ENCODE data around the gene NOTCH1.
"Not testable (repeated sequence)": the region's sequence is repeated elsewhere in the genome, so short reads cannot be mapped to it uniquely, and the experiment has no call there.

Gene NOTCH1

DNA sequence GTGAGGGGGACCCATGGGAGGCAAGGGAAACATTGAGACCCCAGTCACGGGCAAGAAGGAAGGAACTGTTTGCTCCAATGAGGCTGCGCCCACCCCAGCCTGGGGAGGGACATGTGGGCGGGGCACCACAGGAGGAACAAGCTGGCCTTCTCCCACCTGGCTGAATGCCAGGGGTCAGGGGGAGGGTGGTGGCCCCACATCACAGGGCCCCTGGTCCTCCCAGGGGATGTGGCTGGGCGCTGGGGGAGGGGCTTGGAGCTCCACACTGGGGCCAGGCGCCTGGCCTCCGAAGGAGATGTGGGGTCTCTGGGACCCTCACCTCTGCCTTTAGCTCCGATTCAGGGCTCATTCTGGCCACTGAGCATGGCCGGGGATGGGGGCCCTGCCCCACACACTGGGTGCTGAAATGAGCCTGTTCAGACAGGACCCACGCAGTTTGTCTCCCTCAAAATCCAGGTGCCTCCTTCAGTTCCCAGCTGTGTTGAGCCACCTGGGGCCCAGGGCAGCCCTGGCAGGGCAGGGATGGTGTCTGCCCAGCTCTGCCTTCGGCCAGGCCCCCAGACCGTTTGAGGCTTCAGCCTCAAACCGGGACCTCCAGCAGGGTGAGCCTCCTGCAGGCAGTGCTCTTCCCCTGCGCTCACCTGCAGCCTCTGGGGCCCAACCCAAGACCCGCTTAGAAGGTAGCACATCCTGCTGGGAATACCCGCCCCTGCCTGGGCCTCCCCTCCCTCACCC, 33.2 kb upstream of the NOTCH1 start:
- FAIRE-seq, result no peak

DNA sequence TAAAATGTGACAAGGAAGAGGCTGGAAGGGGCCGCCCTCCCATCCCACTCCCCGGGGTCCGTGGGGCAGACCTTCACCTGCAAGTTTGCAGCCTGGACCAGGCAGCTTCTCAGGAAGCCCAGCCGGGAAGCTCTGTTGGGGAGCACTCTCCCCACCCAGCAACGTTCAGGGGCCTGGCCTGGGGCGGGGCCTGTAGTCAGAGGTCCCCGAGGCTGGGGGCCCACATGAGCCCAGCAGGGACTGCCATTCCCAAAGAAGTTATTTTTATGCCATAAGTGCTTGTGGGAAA, 32.7 kb upstream of the NOTCH1 start:
- FAIRE-seq, result no peak

DNA sequence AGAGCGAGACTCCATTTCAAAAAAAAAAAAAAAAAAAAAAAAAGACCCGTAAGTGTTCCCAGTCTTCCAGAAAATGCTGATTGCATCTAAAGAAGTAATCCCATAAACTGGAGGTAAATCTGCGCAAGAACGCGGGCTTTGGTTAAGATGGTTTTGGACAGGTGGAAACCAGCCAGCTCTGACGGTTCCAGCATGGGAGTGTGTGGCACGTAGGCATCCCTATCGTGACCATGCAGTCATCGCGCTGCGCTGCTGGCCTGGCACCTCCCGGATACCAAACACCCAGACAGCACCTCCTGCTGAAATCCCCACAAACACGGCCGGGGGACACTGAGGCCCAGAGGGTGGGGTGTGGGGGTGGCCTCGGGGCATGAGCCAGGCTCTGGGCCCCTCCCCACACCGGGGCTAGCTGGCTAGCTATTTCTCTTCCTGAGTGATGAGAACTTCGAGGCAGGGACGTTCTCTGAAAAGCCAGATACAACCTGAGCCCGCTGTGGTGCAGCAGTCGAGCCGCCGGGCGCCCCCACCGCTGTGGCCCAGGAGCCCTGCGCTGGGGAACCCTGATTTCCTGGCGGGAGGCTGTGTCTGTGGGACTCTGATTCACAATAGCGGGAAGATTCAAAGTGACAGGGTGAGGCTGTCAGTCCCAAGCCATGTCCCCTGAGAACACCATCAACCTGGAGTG, 32.2 kb upstream of the NOTCH1 start:
- FAIRE-seq, result no peak

DNA sequence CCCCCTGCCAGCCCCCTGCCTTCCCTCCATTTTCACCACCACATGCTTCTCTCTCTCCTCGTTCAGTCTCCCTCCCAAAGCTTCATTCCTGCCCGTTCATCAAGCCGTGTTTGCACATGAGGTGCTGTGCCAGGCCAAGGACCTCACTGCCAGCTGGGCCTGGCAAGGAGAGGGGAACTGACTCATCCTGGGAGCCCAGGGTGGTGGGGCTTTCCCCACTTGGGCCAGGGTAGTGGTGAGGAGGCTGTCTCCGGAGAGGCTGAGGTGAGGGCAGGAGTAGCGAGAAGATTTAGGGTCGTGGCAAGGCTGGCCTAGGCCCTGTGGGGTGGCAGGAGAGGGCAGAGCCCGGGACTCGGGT, 30.4 kb upstream of the NOTCH1 start:
- FAIRE-seq, result no peak

DNA sequence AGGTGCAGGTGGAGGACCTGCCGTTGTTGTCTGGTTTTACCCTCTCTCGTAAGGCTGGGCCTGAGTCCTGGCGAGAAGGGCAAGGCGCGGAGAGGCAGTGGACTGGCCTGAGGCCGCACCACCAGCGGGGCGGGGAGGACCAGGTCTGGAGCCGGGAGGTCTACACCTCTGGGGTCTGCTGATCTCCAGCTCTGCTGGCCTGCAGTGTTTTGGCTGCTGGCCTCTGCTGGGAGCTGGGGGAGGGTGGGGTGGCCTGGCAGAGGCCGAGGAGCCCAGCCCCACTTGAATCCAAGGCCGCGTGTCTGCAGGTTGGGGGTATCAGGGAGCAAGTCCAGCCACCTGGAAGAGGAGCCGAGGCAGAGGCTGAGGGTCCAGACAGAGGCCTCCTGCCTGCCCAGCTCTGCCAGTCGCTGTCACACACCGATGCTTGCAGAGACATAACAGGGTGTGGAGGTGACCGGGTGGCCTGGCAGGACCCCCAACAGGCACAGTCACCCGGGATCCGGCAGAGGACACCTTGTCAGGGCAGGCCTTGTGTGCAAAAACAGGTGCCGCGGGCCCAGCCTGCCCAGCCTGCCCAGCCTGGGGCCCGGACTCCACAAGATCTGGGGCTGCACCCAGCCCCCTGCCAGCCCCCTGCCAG, 29.9 kb upstream of the NOTCH1 start:
- FAIRE-seq, result no peak

DNA sequence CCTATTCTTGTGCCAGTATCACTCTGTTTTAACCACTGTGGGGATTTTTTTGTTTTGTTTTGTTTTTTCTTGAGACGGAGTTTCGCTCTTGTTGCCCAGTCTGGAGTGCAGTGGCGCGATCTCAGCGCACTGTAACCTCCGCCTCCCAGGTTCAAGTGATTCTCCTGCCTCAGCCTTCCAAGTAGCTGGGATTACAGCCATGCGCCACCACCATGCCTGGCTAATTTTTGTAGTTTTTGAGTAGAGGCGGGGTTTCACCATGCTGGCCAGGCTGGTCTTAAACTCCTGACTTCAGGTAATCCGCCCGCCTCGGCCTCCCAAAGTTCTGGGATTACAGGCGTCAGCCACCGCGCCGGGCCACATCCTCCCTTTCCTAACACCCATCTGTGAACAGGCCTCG, 28.8 kb upstream of the NOTCH1 start:
- not testable (repeated sequence) for FAIRE-seq

DNA sequence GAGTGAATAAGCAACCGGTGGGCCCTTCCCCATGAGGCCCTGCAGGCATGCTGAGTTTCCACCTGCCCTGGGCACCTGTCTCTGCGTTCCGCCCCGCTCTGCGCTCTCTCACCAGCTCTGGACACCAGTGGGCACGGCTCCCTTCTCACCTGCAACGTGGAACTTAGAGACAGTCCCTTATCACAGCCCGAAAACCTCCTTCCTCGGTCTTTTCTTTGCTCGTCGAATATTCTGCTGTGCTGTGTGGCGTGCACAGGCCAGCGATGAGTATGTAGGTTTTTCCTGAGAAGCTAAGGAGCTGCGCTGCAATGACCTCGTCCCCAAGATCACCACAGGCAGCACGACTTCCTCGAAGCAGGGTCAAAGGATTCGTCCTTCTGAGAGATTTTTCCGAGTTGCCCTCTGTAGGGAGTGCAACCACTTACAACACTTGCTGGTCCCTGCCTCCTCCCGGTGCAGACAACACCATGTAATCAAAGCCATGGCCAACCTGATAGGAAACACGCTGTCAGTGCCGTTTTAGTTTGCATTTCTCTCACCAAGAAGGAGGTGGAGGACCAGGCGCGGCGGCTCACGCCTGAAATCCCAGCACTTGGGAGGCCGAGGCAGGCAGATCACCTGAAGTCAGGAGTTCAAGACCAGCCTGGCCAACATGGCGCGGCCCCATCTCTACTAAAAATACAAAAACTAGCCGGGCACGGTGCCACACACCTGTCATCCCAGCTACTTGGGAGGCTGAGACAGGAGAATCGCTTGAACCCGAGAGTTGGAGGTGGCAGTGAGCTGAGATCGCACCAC, 27.2 kb upstream of the NOTCH1 start:
- no peak for FAIRE-seq

DNA sequence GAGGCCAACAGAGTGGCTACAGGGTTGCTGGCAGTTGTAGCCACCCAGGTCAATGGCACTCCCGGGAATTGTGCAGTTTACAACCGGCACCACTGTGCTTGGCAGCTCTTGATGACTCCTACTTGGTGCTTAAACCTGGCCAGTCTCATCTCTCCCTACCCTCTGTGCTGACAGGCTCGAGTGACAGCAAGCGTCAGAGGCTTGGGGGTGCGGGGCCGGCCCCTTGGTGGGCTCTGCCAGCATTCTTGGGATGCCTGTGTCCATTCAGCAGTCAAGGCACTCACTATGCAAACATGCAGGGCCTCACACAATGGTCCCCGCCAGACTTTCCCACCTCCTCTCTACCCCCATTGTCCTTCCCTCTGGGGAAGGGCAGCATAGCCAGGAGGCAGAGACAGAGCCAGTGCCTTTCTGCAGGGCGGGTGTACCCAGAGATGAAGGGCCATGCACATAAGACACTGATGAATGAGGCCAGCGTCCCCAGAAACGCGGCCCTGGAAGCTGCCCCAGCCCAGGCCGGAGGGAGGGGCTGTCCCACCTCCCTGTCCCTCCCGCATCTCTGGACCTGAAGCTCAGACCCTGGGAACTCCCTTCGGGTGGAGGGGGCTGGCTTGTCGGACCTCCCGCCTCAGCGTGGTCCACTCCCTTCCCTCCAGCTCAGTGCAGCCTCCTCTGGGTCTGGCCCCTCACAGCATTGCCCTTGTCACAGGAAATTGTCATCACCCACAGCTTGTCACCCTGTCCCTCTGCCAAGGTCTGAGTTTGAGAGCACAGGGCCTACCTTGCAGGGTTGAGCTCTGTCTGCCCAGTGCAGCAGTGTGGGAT, 26.4 kb upstream of the NOTCH1 start:
- no peak for FAIRE-seq

DNA sequence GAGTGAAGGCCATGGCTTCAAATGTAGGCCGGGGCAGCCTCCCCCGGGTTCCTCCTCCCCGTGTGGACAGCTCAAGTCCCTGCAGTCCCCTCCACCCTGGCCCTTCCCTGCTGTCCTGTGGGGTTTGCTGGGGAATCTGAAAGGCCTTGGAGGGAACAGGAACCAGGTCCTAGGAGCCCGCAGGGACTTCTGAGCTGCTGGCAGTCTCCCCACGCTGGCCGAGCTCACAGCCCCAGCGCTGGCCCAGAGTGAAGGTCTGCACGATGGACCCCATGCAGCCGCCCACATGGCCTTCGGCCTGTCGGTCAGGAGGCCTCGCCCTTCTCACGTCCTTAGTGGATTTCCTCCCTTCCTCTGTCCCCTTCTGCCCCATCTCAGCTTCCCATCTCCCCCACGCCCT, 25.7 kb upstream of the NOTCH1 start:
- no peak for FAIRE-seq

DNA sequence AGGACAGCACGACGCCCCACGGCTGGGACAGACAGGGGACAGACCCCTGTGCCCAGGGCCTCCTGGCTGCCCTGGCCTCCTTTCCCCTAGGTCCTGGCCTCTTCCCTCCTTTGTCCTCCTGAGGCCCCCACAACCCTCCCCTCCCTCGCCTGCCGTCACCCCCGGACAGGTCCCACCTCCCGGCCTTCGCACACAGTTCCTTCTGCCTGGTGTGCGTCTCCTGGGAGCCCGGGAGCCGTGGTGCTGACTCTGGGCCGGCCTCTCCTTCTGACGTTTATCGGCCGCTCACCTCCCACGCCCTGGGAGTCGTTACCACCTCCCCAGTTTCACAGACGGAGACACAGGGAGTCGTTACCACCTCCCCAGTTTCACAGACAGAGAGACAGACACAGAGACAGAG, 25.1 kb upstream of the NOTCH1 start:
- no peak for FAIRE-seq

DNA sequence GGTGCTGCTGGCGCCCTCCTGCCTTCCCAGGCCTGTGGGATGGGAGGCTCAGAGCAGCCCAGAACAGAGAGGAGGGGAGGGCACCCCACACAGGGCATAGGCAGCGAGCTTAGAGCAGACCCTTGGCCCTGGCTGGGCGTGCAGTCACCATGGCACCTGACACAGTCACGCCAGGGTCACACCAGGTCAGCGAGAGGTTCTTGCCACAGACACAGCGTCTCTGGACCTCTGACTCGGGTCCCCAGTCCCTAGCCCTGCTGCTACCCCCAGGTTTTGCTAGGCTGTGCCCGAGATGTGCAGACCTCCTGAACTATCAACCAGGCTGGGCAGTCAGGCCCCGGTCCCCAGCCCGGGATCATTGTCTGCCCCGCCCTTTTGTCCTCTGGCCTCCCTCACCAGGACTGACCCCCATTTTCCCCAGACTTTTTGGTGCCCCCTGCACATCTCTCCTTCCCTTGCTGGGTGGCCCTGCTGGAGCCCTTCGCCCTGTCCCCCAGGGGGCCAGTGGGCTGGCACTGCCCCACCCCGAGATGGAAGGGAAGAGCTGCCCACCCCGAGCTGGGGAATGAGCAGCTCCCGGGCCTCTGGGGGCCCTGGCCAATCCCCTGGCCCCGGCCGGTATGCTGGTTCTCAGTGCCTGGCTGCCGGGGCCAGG, 24.5 kb upstream of the NOTCH1 start:
- no peak for FAIRE-seq

DNA sequence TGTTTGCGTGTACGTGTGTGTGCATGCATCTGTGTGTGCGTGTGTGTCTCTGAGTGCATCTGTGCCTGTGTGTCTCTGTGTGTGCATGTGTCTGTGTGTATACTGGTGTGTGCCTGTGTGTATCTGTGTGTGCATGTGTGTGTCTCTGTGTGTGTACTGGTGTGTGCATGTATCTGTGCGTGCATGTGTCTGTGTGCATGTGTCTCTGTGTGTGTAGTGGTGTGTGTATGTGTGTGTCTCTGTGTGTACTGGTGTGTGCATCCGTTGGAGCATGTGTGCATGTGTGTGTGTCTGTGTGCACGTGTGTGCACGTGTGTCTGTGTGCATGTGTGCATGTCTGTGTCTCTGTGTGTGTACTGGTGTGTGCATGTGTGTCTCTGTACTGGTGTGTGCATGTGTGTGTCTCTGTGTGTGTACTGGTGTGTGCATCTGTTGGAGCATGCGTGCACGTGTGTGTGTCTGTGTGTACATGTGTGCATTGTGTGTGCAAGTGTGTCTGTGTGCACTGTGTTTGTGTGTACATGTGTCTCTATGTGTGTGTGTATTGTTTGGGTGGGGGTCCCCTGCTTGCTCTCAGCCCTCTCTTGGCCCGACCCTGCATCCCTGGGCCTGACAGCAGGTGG, 23.8 kb upstream of the NOTCH1 start:
- no peak for FAIRE-seq

DNA sequence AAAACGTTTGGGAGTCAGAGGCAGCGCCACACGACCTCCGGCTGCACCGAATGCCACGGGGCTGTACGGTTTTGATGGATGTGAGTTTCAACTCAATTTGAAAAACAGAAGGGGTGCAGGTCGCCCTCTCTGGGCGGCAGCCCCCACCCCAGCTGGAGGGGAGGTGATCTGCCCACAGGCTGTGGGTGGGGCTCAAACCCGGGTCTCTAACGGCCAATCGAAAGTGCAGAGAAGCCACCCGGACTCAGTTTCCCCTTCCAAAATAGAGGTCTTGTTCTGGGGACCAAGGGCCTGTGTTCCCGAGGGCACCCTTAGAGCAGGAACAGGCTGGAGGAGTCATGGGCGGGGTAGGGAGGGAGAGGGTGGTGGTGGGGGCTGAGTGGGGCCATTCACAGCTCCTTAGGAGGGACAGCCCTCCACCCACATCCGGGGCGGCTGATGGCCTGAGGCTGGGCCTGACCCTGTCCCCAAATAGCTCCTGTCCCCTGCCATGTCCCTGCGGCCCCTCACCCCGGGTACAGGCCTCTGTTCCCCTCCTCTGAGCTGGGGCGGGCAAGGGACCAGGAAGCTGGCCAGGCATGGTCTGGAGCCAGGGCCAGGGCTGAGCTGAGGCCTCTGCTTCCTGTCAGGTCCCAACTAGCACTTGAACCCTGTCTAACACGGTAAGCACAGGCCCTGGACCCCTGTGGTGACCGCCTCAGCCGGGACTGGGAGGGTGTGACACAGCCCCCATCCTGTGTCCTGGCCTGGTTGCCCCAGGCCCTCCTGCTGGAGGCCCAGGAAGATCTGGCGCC, 22.6 kb upstream of the NOTCH1 start:
- no peak for FAIRE-seq

DNA sequence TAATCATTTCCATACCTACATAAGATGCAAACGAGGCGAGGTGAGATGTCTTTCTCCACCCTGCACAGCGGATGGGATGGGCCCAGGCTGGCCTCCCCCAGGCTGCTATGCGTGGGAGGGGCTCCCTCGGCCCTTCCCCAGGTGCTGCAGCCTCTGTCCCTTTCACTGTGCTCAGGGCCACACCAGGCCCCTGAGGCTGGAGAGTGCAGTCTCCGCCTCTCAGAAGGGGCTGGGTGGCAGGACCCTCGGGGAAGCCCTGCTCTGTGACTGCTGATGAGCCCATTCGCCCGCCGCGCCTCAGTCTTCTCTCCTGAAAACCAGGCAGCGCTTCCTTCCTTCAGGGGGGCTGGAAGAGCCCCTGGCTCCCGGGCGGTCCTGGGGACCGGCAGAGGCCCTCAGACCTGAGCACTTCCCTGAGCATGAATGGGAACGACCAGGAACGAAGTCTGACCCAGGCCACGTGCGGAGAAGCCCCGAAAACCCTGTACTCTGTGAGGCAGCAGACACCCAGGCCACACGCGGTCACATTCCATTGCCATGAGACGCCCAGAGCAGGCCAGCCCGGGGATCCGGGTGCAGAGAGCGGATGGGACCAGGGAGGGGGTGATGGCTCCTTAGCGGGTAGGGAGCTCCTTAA, 21.9 kb upstream of the NOTCH1 start:
- FAIRE-seq, result no peak

DNA sequence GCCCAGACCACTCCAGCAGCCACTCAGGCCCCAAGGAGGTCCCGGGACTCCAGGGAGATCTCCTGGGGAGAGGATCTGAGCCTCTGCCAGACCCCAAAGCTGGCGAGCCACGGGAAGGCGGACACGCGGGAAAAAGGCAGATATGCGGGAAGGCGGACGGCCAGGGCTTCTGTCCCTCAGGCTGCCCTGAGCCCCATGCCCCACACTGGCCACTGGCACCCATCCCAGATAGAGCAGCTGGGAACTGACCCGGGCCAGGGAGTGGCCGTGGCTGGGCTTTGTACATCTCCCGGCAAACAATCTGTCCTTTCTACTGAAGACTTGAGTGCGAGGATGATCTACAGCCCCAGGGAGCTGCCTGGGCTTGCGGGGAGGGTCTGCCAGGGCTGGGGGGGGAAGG, 21.1 kb upstream of the NOTCH1 start:
- no peak for FAIRE-seq

DNA sequence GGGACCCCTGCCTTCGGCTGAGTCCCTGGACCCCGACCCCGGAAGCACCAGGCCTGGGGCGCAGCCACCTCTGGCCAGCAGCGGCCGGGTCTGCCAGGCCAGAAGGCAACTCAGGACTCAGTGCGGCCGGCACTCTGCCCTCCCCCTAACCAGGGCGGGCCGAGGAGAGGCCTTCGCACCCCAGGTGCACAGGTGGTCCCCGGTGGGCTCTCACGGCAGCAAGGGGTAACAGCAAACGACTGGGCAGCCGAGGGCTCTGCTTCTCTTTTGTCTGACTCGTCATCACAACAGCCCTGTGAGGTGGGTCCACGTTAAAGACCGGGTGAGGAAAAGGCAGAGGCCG, 20.7 kb upstream of the NOTCH1 start:
- no peak for FAIRE-seq

DNA sequence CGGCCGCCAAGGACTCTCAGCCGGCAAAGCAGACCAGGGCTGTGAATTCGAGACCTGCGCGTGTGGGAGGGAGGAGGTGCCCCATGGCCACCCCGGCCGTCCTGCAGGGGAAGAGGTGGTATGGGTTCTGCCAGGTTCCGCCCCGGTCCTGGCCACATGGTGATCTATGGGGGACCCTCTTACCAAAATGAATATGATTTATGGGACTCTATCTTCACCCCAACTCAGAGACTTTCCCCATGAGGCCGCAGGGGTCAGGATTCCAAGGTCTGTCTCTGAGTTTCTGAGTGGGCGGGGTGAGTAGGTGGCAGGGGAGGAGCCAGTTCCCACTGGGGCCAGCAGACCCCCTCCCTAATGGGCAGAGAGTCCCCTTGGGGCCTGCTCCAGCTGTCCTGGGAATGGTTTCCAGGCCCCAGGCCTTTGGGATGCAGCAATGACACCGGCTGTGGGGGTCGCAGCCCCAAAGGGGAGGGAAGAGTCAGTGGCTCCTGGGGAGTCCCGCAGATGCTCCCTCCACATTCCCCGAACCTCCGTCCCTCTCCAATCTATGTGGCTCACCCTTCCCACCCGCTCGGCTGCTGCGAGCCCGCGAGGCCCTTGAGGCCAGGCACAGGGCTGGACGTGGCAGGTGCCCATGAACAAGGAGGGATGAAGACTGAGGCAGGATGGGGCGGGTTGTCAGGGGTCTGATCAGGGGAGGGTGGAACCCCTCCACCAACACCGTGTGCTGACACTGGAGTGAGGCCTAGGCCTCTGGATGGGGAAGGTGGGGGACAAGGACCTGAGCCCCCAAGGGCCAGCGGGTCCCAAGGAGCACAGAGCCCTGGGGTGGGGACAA, 20.1 kb upstream of the NOTCH1 start:
- no peak for FAIRE-seq

DNA sequence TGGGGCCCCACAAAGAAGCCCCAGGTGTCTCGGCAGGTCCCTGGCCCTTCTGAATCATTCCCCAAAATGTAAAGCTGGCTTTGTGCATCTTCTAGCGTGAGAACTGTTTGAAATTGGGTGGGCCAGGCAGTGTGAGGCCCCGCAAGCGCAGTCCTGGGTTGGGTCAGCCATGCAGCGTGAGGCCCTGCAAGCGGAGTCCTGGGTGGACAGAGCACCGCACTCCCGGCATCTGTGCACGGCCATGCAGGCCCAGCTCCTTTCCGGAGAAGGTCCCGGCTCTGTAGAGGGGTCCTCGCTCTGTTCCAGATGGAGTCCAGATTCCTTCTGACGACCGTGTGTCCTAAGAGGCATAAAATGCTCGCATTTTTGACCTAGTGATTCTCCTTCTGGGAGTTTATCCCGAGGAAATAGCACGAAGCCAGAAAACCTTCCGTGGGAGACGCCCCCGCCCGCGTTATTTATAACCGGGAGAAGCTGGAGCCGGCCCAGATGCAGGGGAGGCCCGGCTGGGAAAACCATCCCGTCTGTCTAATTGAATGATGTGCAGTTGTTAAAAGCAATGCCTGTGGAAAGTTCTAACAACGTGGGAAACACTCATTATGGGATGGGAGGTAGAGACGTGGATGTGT, 19.4 kb upstream of the NOTCH1 start:
- no peak for FAIRE-seq

DNA sequence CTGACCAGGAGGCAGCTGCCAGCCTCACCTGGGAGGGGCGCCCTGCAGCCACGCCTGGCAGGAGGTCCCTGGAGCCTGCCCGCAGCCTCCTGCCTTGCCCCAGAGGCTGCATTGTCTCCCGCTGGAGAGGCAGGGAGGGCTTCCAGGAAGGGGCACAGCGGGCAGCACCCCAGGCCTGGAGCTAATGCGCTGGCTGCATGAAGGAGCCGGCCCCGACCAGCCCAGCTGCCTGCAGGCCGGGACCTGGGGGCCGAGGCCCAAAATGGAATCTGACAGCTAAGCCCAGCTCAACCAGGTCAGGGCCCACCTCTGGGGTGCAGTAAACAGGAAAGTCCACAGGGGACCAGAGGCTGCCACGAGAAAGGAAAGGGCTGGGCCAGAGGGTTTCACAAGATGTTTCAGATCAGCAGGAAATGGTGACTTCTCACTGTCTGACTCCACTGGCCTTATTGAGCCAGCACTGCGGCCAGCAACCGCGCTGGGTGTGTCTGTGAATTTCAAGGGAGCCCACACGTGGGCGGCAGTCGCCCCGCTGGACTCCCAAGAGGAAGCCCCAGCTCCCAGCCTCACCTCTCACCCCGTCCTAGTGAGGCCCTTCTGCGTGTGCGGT, 18.6 kb upstream of the NOTCH1 start:
- no peak for FAIRE-seq
